GM19324 (cell line): ENCODE results near the gene LINGO1.

ENCODE experiments used
- ATAC-seq: cut with Tn5 transposase; IDR thresholded peaks from one replicate; pipeline ENCODE4 v1.9.1; 2021; ENCODE audit warnings: mild to moderate bottlenecking, moderate library complexity; ENCODE audit not compliant: unreplicated experiment, low FRiP score

LINGO1 gene

DNA sequence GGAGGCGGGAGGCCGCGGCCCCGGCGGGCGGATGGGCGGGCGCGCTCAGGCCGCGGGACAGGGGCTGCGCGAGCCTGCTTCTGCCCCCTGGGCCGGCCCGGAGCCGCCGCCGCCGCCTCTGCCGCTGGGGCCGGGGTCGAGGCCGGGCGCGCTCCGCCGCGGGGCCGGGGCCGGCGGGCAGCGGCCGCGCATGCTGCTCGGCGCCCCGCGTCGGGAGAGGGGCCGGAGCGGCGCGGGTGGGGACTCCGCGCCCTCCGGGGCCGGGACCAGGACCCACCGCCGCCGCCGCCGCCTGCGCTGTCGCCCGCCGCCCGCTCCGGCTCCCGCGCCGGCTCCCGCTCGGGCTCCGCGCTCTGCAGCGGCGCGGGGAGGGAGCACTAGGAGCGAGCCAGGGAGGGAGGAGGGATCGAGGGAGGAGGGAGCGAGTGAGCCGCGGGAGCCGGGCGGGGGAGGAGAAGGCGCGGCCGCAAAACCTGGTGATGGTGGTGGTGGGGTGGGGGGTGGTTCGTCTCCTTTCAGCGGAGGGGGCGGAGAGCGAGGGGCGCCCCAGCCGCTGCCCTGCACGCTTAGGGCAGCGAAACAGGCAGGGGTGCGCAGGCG, at the start of gene LINGO1:
Gene LINGO1, minus strand, starts transcription at position 379 of the 600 bp plus-strand sequence. CDS start 597 bp downstream, outside the sequence.
- no peak for ATAC-seq

DNA sequence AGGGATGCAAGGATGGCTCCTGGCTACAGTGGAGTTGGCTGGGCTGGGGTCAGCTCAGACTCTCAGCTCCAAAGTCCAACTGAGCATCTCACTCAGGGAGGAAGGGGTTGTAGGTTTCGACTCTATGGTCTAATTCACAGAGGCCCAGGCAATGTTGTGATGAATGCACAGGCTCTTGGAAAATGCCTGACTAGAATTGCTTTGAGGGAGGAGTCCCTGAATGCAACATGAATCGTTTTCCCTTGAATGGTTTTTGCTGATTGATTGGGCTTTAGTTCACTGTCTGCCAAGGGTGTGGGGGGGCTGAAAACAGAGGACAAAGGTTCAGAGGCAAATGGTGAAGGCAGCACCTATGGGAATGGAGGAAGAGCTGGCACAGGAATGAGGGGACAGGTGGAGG, 48.6 kb upstream of the LINGO1 start:
- ATAC-seq: no peak

DNA sequence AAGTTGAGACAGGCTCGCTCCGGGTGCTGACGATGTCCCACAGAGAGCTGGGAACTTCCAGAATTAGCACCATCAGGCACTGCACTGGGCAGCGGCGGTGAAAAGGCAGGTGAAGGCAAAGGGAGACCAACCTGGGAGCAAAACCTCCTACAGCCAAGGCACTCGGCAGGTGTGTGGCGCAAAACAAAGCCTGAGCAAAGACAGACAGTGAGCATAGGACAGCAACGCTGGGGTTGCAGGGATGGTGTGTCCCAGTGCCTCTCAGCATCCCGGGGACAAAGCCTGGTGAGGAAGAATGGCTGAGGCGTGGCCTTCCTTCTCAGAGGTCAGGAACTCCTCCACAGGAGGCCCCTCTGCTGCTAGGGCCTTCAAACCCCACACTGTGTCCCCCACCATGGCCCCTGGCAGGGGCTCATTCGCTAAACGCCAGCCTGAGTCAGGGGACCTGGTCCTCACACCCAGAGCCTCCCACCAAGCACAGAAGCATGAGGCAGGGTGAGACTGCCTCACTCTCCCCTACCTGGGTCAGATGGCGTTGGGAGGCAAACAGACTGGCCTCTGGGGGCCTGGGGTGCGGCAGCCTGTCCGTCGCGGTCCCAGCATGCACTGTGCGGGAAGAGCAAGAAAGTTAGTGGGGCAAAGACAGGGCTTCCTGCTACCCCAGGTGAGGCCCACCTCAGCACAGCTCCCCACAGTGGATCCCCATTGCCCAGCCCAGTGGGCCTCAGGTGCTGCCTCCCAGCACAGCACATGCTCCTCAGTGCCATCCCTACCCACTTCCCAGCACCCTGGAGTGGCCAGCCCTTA, 44.1 kb upstream of the LINGO1 start:
- no peak for ATAC-seq

DNA sequence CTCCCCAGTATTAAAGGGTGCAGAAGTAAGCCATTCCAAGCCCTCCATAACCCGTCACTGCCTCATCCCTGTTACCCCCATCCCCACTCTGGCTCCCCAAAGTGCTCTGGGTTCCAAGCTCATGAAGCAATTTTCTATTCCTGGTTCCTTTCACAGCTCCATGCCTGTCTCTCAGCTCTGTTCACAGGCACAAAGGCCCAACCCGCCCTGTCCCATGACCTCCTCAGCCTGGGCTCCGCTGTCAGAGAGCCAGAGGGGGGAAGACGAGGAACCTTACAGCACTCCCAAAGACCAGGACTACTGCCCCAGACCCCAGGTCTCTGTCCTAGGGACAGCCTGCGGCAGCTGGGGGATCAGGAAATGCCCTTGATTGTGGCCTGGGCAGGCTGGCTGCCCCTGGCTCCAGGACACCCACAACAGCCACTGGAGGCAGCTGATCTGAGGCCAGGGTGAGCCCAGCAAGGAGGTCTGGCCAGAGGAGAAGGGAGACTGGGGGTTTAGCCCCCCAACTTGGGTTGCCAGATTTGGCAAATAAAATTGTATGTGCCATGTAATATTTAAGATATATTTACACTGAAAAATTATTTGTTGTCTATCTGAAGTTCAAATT, 43.2 kb upstream of the LINGO1 start:
- ATAC-seq: no peak

DNA sequence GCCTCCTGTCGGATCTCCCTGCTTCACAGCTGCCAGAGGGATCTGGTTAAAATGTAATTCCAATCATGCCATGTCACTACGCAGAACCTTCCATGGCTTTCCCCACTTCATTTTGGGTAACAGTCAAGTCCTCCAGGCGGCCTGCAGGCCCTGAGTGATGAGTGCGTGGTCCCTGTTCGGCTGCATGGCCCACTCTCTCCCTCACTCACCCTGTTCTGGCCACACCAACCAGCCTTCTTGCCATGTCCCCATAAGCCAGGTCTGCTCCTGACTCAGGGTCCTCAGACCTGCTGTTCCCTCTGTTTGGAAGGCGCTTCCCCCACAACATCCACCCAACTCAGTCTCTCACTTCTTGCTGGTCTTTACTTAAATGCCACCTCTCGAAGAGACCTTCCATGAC, 41.6 kb upstream of the LINGO1 start:
- no peak for ATAC-seq

- ATAC-seq: no peak
These were observed 41.2 kb upstream of the LINGO1 start for GRCh38 chr15:77673866-77674265.

GRCh38 chr15:77672135-77672534, 39.4 kb upstream of the LINGO1 start:
- no peak for ATAC-seq

- ATAC-seq: no peak
These were observed 38.8 kb upstream of the LINGO1 start for GRCh38 chr15:77671362-77672056.

DNA sequence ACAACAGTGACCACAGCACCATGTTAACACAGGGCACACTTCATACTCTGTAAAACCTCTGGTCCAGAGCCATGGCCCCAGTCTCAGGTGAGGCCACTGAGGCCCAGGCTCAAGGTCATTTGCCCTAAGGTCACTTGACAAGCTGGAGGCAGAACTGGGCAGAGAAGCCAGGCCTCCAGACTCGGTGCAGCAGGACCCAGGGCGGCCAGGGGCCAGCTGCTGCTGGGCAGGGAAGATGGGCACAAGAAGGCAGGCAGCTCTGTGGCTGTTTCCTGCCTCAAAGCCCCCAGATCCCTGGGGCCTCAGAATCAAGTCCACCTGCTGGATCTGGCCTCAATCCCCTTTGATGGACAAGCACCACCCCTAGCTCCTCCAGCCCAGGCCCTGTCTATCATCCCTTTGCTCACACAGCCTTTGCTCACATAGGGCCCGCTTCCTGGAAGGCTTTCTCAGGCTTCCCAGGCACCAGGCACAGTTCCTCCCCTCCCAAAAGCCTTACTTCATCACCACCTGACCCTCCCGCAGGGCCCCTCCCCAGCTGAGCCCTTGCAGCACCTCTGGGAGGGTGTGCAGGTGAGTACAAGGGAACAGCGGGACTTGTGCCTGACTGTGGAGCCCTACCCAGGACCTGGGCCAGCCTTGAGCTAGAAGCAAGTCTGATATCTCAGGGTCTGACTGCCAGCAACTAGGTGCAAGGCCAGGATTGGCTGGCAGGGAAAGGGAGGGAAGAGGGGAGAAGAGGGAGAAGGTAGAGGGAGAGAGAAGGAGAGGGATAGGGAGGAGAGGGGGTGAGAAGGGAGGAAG, 38.0 kb upstream of the LINGO1 start:
- ATAC-seq: no peak

DNA sequence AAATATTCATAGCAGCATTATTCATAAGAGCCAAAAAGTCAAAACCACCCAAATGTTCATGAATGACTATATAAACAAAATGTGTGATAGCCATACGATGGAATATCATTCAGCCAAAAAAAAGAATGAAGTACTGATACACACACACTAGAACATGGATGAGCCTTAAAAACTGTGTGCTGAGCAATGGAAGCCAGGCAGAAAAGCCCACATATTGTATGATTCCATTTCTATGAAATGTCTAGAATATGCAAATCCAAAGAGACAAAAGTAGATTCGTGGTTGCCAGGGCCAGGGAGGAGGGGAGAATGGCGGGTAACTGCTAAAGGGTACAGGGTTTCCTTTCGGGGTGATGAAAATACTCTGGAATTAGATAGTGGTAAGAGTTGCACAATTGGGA, 37.2 kb upstream of the LINGO1 start:
- ATAC-seq: no peak

DNA sequence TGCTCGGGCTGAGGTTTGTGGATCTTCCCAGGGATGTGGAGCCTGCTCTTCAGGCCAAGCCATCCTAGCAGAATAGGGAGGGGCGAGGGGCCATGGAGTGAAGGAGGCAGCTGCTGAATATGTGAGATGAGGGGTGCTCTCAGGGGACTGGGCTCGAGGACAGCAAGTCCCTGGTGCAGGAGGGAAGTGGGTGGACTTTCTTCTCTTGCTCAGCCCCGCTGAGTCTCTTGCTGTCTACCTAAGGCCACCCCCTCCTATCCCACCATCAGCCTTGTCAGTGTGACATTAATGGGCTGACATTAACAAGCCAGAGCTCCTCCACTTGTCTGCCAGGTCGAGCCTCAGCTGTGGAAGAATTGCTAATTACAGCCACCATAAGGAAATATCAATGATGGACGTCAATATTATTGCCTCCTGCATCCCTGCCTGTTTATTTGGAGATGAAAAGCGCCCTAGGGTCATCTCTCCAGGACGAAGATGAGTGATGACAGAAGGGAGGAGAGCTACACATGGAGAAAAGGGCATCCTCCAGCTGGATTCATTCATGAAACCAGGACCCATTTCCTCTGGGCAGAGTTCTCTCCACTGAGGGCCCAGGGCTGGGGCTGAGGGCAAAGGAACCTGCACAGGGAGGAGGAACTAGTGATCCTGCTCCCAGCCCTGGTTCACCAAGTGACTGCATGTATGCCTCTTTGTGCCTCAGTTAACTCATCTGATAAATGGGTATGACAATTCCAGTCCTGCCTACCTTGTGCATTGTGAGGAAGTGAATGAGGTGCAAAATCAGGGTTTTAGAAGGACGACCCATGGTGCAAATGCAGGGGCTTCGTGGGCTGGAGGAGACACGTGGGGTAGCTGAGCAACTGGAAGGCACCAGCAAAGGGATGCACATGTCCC, 34.9 kb upstream of the LINGO1 start:
- ATAC-seq: no peak

GRCh38 chr15:77666296-77666660, 33.6 kb upstream of the LINGO1 start:
- ATAC-seq: no peak

- no peak for ATAC-seq
These were observed 33.0 kb upstream of the LINGO1 start for GRCh38 chr15:77665530-77666295.

DNA sequence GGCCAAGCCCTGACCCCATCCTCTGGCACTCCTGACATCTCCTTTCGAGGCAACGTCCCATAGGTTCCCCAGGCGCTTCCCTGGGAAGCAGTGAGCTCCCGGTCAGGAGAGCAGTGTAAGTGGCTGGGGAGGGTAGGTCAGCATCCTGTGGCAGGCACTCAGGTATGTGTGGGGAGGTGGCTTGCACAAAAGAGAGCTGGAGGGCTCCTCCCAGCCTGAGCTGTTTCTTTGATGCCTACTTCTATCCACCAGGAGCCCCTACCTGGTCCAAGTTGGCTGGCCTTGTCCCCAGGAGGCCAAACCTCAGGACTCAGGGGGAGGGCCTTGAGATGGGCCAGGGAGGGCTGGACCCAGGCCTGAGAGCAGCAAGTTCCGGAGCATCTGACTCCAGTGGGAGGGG, 31.7 kb upstream of the LINGO1 start:
- ATAC-seq: no peak

DNA sequence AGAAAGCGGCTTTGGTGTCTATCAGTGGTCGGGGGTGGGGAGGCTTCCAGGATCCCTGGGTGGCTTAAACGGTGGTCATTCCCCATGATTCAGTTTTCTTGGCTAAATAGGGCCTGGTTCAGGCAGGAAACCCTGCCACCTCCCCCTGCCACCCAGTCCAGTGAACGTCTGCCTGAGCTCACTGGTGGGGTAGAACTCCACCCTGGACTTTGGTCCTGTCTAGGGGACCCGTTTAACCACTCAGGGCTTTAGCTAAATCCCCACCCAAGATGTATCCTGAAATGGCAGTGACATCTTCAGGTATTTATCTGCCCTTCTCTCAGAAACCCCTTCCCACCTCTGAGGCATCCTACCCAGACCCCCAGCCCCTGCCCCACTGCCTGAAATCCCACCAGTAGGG, 30.5 kb upstream of the LINGO1 start:
- ATAC-seq: no peak

- no peak for ATAC-seq
These were observed 26.9 kb upstream of the LINGO1 start for GRCh38 chr15:77659350-77660321.

GRCh38 chr15:77658304-77658703, 25.6 kb upstream of the LINGO1 start:
- no peak for ATAC-seq
